ENCODE data around the gene COL27A1.

COL27A1 gene

DNA sequence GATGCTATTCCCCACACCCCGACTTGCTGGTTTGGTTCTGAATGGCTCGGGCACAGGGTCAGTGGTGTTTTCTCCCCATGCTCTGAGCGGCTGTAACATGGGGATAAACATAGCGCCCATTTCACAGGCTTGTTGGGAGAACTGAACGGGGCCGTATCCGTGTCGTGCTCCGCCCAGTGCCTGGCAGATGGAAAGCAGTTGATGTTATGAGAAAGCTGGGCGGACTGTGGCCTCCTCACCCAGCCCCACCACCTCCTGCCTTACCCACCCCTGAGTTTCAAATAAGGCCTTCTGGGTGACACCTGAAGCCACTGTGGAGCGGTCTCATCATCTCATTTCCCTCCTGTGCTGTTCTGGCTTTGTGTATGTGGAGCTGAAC lies 188.8 kb downstream of the COL27A1 start:
- H3K4me3 ChIP-seq (replicated peaks; ENCODE audit: low read depth, low read length): no peak overlapping the region
- DNase-seq (ENCODE audit: extremely low read depth, low read depth): no peak
- TF ChIP-seq, protein P1, sequence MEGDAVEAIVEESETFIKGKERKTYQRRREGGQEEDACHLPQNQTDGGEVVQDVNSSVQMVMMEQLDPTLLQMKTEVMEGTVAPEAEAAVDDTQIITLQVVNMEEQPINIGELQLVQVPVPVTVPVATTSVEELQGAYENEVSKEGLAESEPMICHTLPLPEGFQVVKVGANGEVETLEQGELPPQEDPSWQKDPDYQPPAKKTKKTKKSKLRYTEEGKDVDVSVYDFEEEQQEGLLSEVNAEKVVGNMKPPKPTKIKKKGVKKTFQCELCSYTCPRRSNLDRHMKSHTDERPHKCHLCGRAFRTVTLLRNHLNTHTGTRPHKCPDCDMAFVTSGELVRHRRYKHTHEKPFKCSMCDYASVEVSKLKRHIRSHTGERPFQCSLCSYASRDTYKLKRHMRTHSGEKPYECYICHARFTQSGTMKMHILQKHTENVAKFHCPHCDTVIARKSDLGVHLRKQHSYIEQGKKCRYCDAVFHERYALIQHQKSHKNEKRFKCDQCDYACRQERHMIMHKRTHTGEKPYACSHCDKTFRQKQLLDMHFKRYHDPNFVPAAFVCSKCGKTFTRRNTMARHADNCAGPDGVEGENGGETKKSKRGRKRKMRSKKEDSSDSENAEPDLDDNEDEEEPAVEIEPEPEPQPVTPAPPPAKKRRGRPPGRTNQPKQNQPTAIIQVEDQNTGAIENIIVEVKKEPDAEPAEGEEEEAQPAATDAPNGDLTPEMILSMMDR (IDR thresholded peaks at IDR 0.05; ENCODE audit: low read depth, low read length, missing control alignments): no peak

DNA sequence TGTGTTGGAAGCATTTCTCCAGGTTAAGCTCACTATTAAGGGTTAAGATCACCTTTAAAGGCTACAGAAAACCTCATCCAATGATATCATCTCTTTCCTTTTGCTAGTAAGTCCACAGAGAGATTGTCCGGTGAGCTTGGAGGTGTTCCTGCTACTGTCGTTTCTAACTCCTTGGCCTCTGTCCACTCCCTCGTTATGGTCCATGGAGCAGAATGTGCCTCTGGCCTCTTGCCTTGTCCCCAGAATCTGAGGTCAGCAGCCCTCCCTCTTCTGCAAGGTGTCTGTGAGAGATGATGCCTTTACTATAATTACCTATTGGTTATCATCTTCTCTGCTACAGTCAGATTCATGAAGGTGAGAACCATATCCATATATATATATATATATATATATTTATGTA lies 189.4 kb downstream of the COL27A1 start:
- TF ChIP-seq, protein P1 (IDR thresholded peaks at IDR 0.05; ENCODE audit: low read depth, low read length, missing control alignments): no peak
- no peak overlapping the region for H3K4me3 ChIP-seq (replicated peaks; ENCODE audit: low read depth, low read length)
- DNase-seq (ENCODE audit: extremely low read depth, low read depth): no peak

DNA sequence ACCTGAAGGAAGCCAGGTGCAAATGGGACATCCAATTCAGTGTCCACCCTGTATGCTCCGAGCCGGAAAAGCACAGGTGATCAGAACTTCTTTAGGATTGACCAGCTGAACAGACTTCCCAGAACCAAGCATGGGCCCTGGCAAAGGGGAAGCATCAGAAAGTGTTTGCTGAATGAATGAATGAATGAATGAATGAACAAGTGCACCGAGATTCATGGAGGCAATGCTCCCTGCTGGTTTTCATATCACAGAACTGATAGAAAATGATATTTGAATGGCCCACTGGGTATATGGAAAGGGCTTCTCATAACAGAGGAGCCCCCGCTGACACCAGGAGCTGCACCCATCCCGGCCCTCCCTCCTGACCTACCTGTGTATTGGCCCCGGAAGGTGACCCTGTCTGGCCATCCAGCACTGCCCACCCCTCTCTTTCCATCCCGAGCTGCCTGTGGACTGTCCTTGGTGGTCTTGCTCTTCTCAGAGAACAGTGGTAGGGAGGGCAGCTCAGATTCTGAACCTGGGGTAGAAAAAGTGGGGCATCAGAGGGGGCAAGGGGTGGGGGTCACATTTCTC lies 190.2 kb downstream of the COL27A1 start:
- TF ChIP-seq, protein P1 (IDR thresholded peaks at IDR 0.05; ENCODE audit: low read depth, low read length, missing control alignments): no peak
- DNase-seq (ENCODE audit: extremely low read depth, low read depth): no peak
- H3K4me3 ChIP-seq (replicated peaks; ENCODE audit: low read depth, low read length): no peak overlapping the region

DNA sequence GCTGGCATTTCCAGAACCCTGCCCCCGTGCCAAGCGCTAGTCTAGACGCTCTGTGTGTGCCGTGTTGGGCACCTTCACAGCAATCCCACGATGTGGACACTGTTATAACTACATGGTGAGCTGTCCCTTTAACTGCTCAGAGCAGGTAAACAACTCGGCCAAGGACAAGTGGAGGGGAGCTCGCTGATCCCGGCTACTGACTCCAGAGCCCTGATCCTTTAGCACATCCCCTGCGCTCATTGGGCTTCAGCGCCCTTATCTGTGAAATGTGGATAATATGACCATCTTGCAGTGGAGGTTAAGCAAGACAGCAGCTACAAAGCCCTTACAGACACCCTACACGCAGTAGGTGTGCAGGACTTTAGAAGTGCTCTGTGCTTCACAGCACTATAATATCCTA lies 190.8 kb downstream of the COL27A1 start:
- DNase-seq (ENCODE audit: extremely low read depth, low read depth): no peak
- H3K4me3 ChIP-seq (replicated peaks; ENCODE audit: low read depth, low read length): no peak overlapping the region
- TF ChIP-seq, protein P1 (IDR thresholded peaks at IDR 0.05; ENCODE audit: low read depth, low read length, missing control alignments): no peak

DNA sequence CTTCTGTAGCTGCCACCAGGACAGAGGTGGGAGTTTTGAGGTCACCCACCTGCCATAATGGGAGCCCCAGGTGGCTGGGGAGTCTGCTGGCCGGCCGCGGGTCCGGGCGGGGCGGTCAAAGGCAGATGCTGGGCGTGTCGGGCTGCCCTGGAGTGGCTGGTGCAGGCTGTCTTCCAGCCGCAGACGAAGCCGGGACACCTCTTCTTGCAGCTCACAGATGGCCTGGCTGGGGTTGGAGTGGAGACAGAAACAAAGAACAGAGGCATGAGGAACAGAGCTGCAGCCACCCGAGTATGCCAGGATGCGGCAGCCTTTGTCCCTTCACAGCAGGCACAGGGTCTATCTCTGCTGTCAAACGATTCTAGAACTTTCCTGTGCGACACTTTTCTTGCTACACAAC lies 192.3 kb downstream of the COL27A1 start:
- no peak for DNase-seq (ENCODE audit: extremely low read depth, low read depth)
- no peak overlapping the region for H3K4me3 ChIP-seq (replicated peaks; ENCODE audit: low read depth, low read length)
- TF ChIP-seq, protein P1 (IDR thresholded peaks at IDR 0.05; ENCODE audit: low read depth, low read length, missing control alignments): no peak

DNA sequence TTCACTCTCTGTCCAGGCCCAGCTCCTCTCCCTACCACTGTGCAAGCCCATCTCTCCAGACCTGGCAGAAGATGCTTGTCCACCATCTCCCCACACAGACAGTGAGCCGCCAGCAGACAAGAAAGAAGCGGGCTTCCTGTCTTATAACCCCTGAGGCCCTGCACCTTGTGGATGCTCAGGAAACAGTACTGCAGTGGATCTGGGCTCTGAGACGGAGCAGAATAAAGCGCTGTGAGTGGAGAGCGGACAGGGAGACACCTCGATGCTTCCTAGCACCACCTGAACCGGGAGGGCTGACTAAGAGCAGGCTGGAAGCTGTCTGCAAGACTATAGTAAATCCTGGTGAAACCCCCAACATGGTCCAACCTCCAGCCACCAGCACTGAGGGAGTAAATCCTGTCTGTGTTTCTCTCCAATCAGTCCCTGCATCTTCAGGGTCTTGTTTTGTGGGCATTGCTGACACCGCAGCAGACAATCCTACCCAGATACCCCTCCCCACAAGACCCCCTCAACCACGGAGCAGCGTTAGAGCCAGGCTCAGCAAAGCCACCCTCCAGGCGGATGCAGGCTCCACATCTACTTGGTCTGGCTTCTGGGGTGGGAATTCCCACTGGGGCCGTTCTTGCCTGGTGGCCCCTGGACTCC lies 193.0 kb downstream of the COL27A1 start:
- TF ChIP-seq, protein P1 (IDR thresholded peaks at IDR 0.05; ENCODE audit: low read depth, low read length, missing control alignments): no peak
- H3K4me3 ChIP-seq (replicated peaks; ENCODE audit: low read depth, low read length): no peak overlapping the region
- no peak for DNase-seq (ENCODE audit: extremely low read depth, low read depth)

All from HFF-Myc (cell line).